HEK293 (cell line): Measurements from ENCODE around the gene WASHC4.

ENCODE experiments used
- CTCF ChIA-PET: fragments of 350-600 bp; formaldehyde crosslinking; extraction: SDS; loops from one replicate; lab custom pipeline; 2021; ENCODE audit warnings: antibody characterized with exemption; lab: Yijun Ruan, JAX
- POLR2A ChIA-PET: fragments of 300-600 bp; formaldehyde crosslinking; extraction: SDS; loops from one replicate; lab custom pipeline; 2020; ENCODE audit warnings: antibody characterized with exemption, inconsistent platforms; lab: Yijun Ruan, JAX
- H3K27ac ChIP-seq: fragments of 200-500 bp; sonication (Bioruptor generic); 2 replicates; pipeline ENCODE4 v1.5.1; 2014; ENCODE audit warnings: low read depth, low read length, control low read depth, inconsistent platforms; ENCODE audit errors: extremely low read depth
- H3K36me3 ChIP-seq, 2 experiments: fragments of 200-500 bp in 1 of 2; sonication (Bioruptor generic) in 1 of 2; 1 replicate in 1 of 2; 2 replicates in 1 of 2; pipeline ENCODE4 v1.5.1; 2014 to 2017; ENCODE audit warnings: inconsistent platforms in 2 of 2, low read length in 2 of 2; ENCODE audit not compliant: control insufficient read depth in 2 of 2, insufficient read depth in 1 of 2
- H3K4me1 ChIP-seq: fragments of 200-500 bp; sonication (Bioruptor generic); 2 replicates; pipeline ENCODE4 v1.5.1; 2014; ENCODE audit warnings: mild to moderate bottlenecking, low read length, inconsistent platforms; ENCODE audit not compliant: control insufficient read depth, insufficient read depth
- H3K4me3 ChIP-seq: 2 replicates; pipeline ENCODE4 v1.5.1; 2011; ENCODE audit warnings: low read depth, mild to moderate bottlenecking, control low read depth, low read length, moderate library complexity
- H3K9me3 ChIP-seq: fragments of 200-500 bp; sonication (Bioruptor generic); 2 replicates; pipeline ENCODE4 v1.5.1; 2014; ENCODE audit warnings: low read depth, low read length, inconsistent platforms; ENCODE audit not compliant: control insufficient read depth, insufficient read depth
- KLF8 ChIP-seq: fragments of 450-650 bp; formaldehyde crosslinking; IDR thresholded peaks from 2 replicates; pipeline ENCODE4 v1.5.1; 2016; ENCODE audit warnings: missing biosample characterization, missing genetic modification characterization
- REPIN1 ChIP-seq: fragments of 450-650 bp; formaldehyde crosslinking; IDR thresholded peaks from 2 replicates; pipeline ENCODE4 v1.5.1; 2017; ENCODE audit warnings: missing biosample characterization, missing genetic modification characterization, low read depth
- TRIM28 ChIP-seq: IDR thresholded peaks from 2 replicates; pipeline ENCODE4 v1.6.1; 2011; ENCODE audit warnings: low read length, control low read depth, borderline replicate concordance
- WT1 ChIP-seq: fragments of 450-650 bp; formaldehyde crosslinking; IDR thresholded peaks from 2 replicates; pipeline ENCODE4 v1.5.1; 2016; ENCODE audit warnings: missing biosample characterization, missing genetic modification characterization
- ZBTB7A ChIP-seq: fragments of 450-650 bp; formaldehyde crosslinking; IDR thresholded peaks from 2 replicates; pipeline ENCODE4 v1.5.1; 2016; ENCODE audit warnings: low read depth, missing biosample characterization, missing genetic modification characterization
- ZNF175 ChIP-seq: fragments of 450-650 bp; formaldehyde crosslinking; IDR thresholded peaks from 2 replicates; pipeline ENCODE4 v1.5.1; 2016; ENCODE audit warnings: missing biosample characterization, missing genetic modification characterization
- ZNF211 ChIP-seq: fragments of 450-650 bp; formaldehyde crosslinking; IDR thresholded peaks from 2 replicates; pipeline ENCODE4 v1.5.1; 2016; ENCODE audit warnings: low read depth, missing biosample characterization, missing genetic modification characterization
- ZNF223 ChIP-seq: fragments of 450-650 bp; formaldehyde crosslinking; IDR thresholded peaks from 2 replicates; pipeline ENCODE4 v1.5.1; 2016; ENCODE audit warnings: missing biosample characterization, missing genetic modification characterization
- ZNF394 ChIP-seq: fragments of 450-650 bp; formaldehyde crosslinking; IDR thresholded peaks from 2 replicates; pipeline ENCODE4 v1.5.1; 2016; ENCODE audit warnings: missing biosample characterization, missing genetic modification characterization, mild to moderate bottlenecking, moderate library complexity, borderline replicate concordance
- ZNF514 ChIP-seq: fragments of 450-650 bp; formaldehyde crosslinking; IDR thresholded peaks from 2 replicates; pipeline ENCODE4 v1.5.1; 2016; ENCODE audit warnings: missing biosample characterization, missing genetic modification characterization
- ZNF571 ChIP-seq: fragments of 450-650 bp; formaldehyde crosslinking; IDR thresholded peaks from 2 replicates; pipeline ENCODE4 v1.5.0; 2017; ENCODE audit warnings: missing biosample characterization, missing genetic modification characterization
- ZNF830 ChIP-seq: fragments of 450-650 bp; IDR thresholded peaks from 2 replicates; pipeline ENCODE4 v1.5.0; 2018; ENCODE audit warnings: missing biosample characterization, missing genetic modification characterization, low read depth, mild to moderate bottlenecking, moderate library complexity
- TF ChIP-seq, protein P1 (sequence below): fragments of 450-650 bp; formaldehyde crosslinking; IDR thresholded peaks from 2 replicates; pipeline ENCODE4 v1.5.1; 2017; ENCODE audit warnings: missing biosample characterization, missing genetic modification characterization
- TF ChIP-seq, protein P2 (sequence below): fragments of 450-650 bp; formaldehyde crosslinking; conservative IDR thresholded peaks from 2 replicates; pipeline ENCODE4 v1.5.1; 2016; ENCODE audit warnings: low read depth, missing biosample characterization, missing genetic modification characterization
- TF ChIP-seq, protein P3 (sequence below): fragments of 450-650 bp; formaldehyde crosslinking; IDR thresholded peaks from 2 replicates; pipeline ENCODE4 v1.5.1; 2016; ENCODE audit warnings: missing biosample characterization, missing genetic modification characterization, borderline replicate concordance
- TF ChIP-seq, protein P4 (sequence below): fragments of 450-650 bp; formaldehyde crosslinking; IDR thresholded peaks from 2 replicates; pipeline ENCODE4 v1.5.1; 2016; ENCODE audit warnings: missing biosample characterization, missing genetic modification characterization

The WASHC4 gene

DNA sequence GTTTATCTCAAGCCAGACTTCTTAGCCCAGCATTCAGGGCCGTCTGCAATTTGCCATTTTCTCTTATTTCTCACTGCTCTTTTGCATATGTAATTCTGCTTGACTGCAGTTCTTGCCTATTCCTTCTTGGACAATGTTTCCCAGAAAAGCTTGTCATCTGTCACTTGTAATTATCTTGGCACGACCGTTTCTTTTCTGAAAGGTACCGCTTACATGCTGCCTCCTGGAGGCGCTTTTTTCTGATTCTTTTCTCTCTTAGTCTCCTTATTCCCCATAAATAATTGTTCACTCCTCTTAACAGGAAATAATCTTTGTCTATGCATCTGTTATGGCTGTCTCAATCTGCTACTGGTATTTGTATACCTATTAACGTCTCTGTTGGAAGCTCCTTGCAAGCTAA, 22.0 kb upstream of the WASHC4 start:
- peaks cover 4% of the 10 kb centered on the region; the same call in 1 of the 2 replicates for H3K4me1 ChIP-seq
- TF ChIP-seq, protein P1, sequence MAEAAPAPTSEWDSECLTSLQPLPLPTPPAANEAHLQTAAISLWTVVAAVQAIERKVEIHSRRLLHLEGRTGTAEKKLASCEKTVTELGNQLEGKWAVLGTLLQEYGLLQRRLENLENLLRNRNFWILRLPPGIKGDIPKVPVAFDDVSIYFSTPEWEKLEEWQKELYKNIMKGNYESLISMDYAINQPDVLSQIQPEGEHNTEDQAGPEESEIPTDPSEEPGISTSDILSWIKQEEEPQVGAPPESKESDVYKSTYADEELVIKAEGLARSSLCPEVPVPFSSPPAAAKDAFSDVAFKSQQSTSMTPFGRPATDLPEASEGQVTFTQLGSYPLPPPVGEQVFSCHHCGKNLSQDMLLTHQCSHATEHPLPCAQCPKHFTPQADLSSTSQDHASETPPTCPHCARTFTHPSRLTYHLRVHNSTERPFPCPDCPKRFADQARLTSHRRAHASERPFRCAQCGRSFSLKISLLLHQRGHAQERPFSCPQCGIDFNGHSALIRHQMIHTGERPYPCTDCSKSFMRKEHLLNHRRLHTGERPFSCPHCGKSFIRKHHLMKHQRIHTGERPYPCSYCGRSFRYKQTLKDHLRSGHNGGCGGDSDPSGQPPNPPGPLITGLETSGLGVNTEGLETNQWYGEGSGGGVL: no peak
- no peak for TF ChIP-seq KLF8 (tag by site-specific recombination)
- TF ChIP-seq REPIN1 (tag by site-specific recombination): no peak
- no peak for TF ChIP-seq ZNF830 (tag by site-specific recombination)
- no peak for TF ChIP-seq ZNF223 (tag by site-specific recombination)
- TF ChIP-seq, protein P2, sequence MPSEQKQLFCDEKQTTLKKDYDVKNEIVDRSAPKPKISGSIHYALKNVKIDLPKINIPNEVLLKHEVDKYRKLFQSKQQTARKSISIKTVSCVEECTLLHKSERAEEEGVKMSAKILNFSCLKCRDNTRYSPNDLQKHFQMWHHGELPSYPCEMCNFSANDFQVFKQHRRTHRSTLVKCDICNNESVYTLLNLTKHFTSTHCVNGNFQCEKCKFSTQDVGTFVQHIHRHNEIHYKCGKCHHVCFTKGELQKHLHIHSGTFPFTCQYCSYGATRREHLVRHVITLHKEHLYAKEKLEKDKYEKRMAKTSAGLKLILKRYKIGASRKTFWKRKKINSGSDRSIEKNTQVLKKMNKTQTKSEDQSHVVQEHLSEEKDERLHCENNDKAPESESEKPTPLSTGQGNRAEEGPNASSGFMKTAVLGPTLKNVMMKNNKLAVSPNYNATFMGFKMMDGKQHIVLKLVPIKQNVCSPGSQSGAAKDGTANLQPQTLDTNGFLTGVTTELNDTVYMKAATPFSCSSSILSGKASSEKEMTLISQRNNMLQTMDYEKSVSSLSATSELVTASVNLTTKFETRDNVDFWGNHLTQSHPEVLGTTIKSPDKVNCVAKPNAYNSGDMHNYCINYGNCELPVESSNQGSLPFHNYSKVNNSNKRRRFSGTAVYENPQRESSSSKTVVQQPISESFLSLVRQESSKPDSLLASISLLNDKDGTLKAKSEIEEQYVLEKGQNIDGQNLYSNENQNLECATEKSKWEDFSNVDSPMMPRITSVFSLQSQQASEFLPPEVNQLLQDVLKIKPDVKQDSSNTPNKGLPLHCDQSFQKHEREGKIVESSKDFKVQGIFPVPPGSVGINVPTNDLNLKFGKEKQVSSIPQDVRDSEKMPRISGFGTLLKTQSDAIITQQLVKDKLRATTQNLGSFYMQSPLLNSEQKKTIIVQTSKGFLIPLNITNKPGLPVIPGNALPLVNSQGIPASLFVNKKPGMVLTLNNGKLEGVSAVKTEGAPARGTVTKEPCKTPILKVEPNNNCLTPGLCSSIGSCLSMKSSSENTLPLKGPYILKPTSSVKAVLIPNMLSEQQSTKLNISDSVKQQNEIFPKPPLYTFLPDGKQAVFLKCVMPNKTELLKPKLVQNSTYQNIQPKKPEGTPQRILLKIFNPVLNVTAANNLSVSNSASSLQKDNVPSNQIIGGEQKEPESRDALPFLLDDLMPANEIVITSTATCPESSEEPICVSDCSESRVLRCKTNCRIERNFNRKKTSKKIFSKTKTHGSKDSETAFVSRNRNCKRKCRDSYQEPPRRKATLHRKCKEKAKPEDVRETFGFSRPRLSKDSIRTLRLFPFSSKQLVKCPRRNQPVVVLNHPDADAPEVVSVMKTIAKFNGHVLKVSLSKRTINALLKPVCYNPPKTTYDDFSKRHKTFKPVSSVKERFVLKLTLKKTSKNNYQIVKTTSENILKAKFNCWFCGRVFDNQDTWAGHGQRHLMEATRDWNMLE: no peak
- TF ChIP-seq ZBTB7A (tag by site-specific recombination): no peak
- TF ChIP-seq, protein P3, sequence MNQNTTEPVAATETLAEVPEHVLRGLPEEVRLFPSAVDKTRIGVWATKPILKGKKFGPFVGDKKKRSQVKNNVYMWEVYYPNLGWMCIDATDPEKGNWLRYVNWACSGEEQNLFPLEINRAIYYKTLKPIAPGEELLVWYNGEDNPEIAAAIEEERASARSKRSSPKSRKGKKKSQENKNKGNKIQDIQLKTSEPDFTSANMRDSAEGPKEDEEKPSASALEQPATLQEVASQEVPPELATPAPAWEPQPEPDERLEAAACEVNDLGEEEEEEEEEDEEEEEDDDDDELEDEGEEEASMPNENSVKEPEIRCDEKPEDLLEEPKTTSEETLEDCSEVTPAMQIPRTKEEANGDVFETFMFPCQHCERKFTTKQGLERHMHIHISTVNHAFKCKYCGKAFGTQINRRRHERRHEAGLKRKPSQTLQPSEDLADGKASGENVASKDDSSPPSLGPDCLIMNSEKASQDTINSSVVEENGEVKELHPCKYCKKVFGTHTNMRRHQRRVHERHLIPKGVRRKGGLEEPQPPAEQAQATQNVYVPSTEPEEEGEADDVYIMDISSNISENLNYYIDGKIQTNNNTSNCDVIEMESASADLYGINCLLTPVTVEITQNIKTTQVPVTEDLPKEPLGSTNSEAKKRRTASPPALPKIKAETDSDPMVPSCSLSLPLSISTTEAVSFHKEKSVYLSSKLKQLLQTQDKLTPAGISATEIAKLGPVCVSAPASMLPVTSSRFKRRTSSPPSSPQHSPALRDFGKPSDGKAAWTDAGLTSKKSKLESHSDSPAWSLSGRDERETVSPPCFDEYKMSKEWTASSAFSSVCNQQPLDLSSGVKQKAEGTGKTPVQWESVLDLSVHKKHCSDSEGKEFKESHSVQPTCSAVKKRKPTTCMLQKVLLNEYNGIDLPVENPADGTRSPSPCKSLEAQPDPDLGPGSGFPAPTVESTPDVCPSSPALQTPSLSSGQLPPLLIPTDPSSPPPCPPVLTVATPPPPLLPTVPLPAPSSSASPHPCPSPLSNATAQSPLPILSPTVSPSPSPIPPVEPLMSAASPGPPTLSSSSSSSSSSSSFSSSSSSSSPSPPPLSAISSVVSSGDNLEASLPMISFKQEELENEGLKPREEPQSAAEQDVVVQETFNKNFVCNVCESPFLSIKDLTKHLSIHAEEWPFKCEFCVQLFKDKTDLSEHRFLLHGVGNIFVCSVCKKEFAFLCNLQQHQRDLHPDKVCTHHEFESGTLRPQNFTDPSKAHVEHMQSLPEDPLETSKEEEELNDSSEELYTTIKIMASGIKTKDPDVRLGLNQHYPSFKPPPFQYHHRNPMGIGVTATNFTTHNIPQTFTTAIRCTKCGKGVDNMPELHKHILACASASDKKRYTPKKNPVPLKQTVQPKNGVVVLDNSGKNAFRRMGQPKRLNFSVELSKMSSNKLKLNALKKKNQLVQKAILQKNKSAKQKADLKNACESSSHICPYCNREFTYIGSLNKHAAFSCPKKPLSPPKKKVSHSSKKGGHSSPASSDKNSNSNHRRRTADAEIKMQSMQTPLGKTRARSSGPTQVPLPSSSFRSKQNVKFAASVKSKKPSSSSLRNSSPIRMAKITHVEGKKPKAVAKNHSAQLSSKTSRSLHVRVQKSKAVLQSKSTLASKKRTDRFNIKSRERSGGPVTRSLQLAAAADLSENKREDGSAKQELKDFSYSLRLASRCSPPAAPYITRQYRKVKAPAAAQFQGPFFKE: no peak
- TF ChIP-seq ZNF175 (tag by site-specific recombination): no peak
- TF ChIP-seq ZNF571 (tag by site-specific recombination): no peak
- TF ChIP-seq, protein P4, sequence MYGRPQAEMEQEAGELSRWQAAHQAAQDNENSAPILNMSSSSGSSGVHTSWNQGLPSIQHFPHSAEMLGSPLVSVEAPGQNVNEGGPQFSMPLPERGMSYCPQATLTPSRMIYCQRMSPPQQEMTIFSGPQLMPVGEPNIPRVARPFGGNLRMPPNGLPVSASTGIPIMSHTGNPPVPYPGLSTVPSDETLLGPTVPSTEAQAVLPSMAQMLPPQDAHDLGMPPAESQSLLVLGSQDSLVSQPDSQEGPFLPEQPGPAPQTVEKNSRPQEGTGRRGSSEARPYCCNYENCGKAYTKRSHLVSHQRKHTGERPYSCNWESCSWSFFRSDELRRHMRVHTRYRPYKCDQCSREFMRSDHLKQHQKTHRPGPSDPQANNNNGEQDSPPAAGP (tag by site-specific recombination): no peak
- no peak for TF ChIP-seq TRIM28
- TF ChIP-seq ZNF394 (tag by site-specific recombination): no peak
- no peak for TF ChIP-seq WT1
- TF ChIP-seq ZNF514 (tag by site-specific recombination): no peak
- TF ChIP-seq ZNF211 (tag by site-specific recombination): no peak
- ChIA-PET CTCF (interaction anchor here (0.7 kb wide), 1 partner anchor 15 kb away, joined by 3 read pairs; no protein-coding TSS in a partner anchor), POLR2A (no interaction called here)
- H3K36me3 ChIP-seq: no peaks in the 10 kb centered on the region
- no peaks in the 10 kb centered on the region for H3K9me3 ChIP-seq
- no peak overlapping the region for H3K4me3 ChIP-seq
- no peak overlapping the region for H3K27ac ChIP-seq
